ENCODE results near the gene HAUS7. TPM values are rescaled to one million over a fixed set of nuclear protein-coding genes. Genes with fewer than 3 reads are reported as not detected.

Gene HAUS7
- total RNA-seq, 2 donors from 2014 or later = 23.5 to 30.1 TPM

GRCh38 chrX:153463031-153463430 is 7.3 kb downstream of the HAUS7 start:
- intact Hi-C loops (cut with DNase I) = no loop called here
- no peak for DNase-seq (ENCODE audit: low spot score)

GRCh38 chrX:153462291-153462690 is 8.1 kb downstream of the HAUS7 start:
- intact Hi-C loops (cut with DNase I) = no loop called here
- no peak for DNase-seq (ENCODE audit: low spot score)

- intact Hi-C loops (cut with DNase I) = no loop called here
These were observed 9.6 kb downstream of the HAUS7 start for GRCh38 chrX:153460826-153461225.

GRCh38 chrX:153459986-153460385 is 10.4 kb downstream of the HAUS7 start:
- no peak for DNase-seq (ENCODE audit: low spot score)
- intact Hi-C loops (cut with DNase I) = no loop called here

More at GRCh38 chrX:153460826-153461225, 9.6 kb downstream of the HAUS7 start:
- DNase-seq (ENCODE audit: low spot score) = no peak

- no peak for DNase-seq (ENCODE audit: low spot score)
- intact Hi-C loops (cut with DNase I) = no loop called here
These were observed 11.9 kb downstream of the HAUS7 start for GRCh38 chrX:153458476-153458875.

GRCh38 chrX:153457827-153458466 is 12.4 kb downstream of the HAUS7 start:
- DNase-seq (ENCODE audit: low spot score) = no peak
- intact Hi-C loops (cut with DNase I) = no loop called here

- DNase-seq (ENCODE audit: low spot score) = no peak
These were observed 13.1 kb downstream of the HAUS7 start for GRCh38 chrX:153457136-153457825.

GRCh38 chrX:153456704-153457103 is 13.7 kb downstream of the HAUS7 start:
- intact Hi-C loops (cut with DNase I) = no loop called here
- DNase-seq (ENCODE audit: low spot score) = no peak

More at GRCh38 chrX:153457136-153457825, 13.1 kb downstream of the HAUS7 start:
- intact Hi-C loops (cut with DNase I) = no loop called here

- intact Hi-C loops (cut with DNase I) = no loop called here
- no peak for DNase-seq (ENCODE audit: low spot score)
These were observed 14.2 kb downstream of the HAUS7 start for GRCh38 chrX:153456161-153456560.

GRCh38 chrX:153455571-153455970 is 14.8 kb downstream of the HAUS7 start:
- no peak for DNase-seq (ENCODE audit: low spot score)
- intact Hi-C loops (cut with DNase I) = no loop called here

GRCh38 chrX:153454901-153455550 is 15.3 kb downstream of the HAUS7 start:
- DNase-seq (ENCODE audit: low spot score) = no peak
- intact Hi-C loops (cut with DNase I) = no loop called here

GRCh38 chrX:153450949-153451277 is 19.5 kb downstream of the HAUS7 start:
- intact Hi-C loops (cut with DNase I) = no loop called here
- peak; percentile 62 for DNase-seq (ENCODE audit: low spot score)

- intact Hi-C loops (cut with DNase I) = no loop called here
- DNase-seq (ENCODE audit: low spot score) = peak; percentile 72
These were observed 20.0 kb downstream of the HAUS7 start for GRCh38 chrX:153450114-153450948.

GRCh38 chrX:153449368-153450113 is 20.8 kb downstream of the HAUS7 start:
- peak; percentile 69 for DNase-seq (ENCODE audit: low spot score)
- intact Hi-C loops (cut with DNase I) = loop anchor here in 1 of 2 donors (10.0 kb wide), 1 partner anchor 415 kb away; no protein-coding TSS in a partner anchor

GRCh38 chrX:153448556-153449367 is 21.6 kb downstream of the HAUS7 start:
- DNase-seq (ENCODE audit: low spot score) = peak; percentile 54
- intact Hi-C loops (cut with DNase I) = loop anchor here in 1 of 2 donors (10.0 kb wide), 1 partner anchor 414 kb away; no protein-coding TSS in a partner anchor

GRCh38 chrX:153447581-153447960 is 22.8 kb downstream of the HAUS7 start:
- DNase-seq (ENCODE audit: low spot score) = no peak
- intact Hi-C loops (cut with DNase I) = loop anchor here in 1 of 2 donors (10.0 kb wide), 1 partner anchor 413 kb away; no protein-coding TSS in a partner anchor

- peak; percentile 69 for DNase-seq (ENCODE audit: low spot score)
- intact Hi-C loops (cut with DNase I) = loop anchor here in 1 of 2 donors (10.0 kb wide), 1 partner anchor 412 kb away; no protein-coding TSS in a partner anchor
These were observed 23.3 kb downstream of the HAUS7 start for GRCh38 chrX:153446950-153447580.

GRCh38 chrX:153446636-153446936 is 23.8 kb downstream of the HAUS7 start:
- intact Hi-C loops (cut with DNase I) = loop anchor here in 1 of 2 donors (10.0 kb wide), 1 partner anchor 412 kb away; no protein-coding TSS in a partner anchor
- DNase-seq (ENCODE audit: low spot score) = peak; percentile 68
